CD14-positive monocyte (primary cell): ENCODE results near the gene TANGO2. TPM values are rescaled to one million over a fixed set of nuclear protein-coding genes. Genes with fewer than 3 reads are reported as not detected.

Experiments
- DNase-seq, 3 donors: peaks; one replicate each; pipeline ENCODE4 v3.0.0-alpha.2; 2011 to 2022
- H2AFZ ChIP-seq: 2 replicates; pipeline ENCODE4 v1.6.0; 2012; ENCODE audit warnings: mild to moderate bottlenecking, low read depth, low read length, inconsistent platforms; ENCODE audit not compliant: insufficient read depth, poor library complexity, severe bottlenecking
- H3K27ac ChIP-seq, 2 donors: 1 replicate in 1 of 2; 2 replicates in 1 of 2; pipeline ENCODE4 v1.5.1; 2012 to 2013; ENCODE audit warnings: low read length in 2 of 2, control low read depth in 1 of 2, inconsistent platforms in 1 of 2, low read depth in 1 of 2, mild to moderate bottlenecking in 1 of 2
- H3K27me3 ChIP-seq, 2 donors: one replicate each; pipeline versions ENCODE4 v1.6.0 to v1.6.1; 2011 to 2013; ENCODE audit warnings: low read length in 2 of 2; ENCODE audit not compliant: control insufficient read depth in 2 of 2, insufficient read depth in 2 of 2
- H3K36me3 ChIP-seq, 2 donors: replicated peaks in 1 of 2; 1 replicate in 1 of 2; 2 replicates in 1 of 2; pipeline versions ENCODE4 v1.5.1 to v1.6.1; 2012 to 2013; ENCODE audit warnings: low read length in 2 of 2, control low read depth in 1 of 2, inconsistent platforms in 1 of 2, mild to moderate bottlenecking in 1 of 2; ENCODE audit not compliant: insufficient read depth in 2 of 2, control insufficient read depth in 1 of 2
- H3K4me1 ChIP-seq, 2 donors: 1 replicate in 1 of 2; 2 replicates in 1 of 2; pipeline versions ENCODE4 v1.5.1 to v1.6.1; 2012 to 2013; ENCODE audit warnings: low read length in 2 of 2, control low read depth in 1 of 2, inconsistent platforms in 1 of 2, mild to moderate bottlenecking in 1 of 2, moderate library complexity in 1 of 2; ENCODE audit not compliant: insufficient read depth in 2 of 2, control insufficient read depth in 1 of 2
- H3K4me2 ChIP-seq: replicated peaks from 2 replicates; pipeline ENCODE3; 2012; ENCODE audit warnings: low read length, moderate library complexity, mild to moderate bottlenecking; ENCODE audit not compliant: poor library complexity, severe bottlenecking; ENCODE audit errors: extremely low read depth
- H3K4me3 ChIP-seq, 3 experiments: fragments of 200-600 bp in 1 of 3; sonication (generic) in 1 of 3; replicated peaks in 1 of 3; 1 replicate in 2 of 3; 2 replicates in 1 of 3; pipeline ENCODE4 v1.5.1; 2011 to 2013; ENCODE audit warnings: low read length in 3 of 3, mild to moderate bottlenecking in 3 of 3, control low read depth in 2 of 3, low read depth in 2 of 3, inconsistent platforms in 1 of 3, moderate library complexity in 1 of 3
- H3K79me2 ChIP-seq: 2 replicates; pipeline ENCODE4 v1.6.0; 2012; ENCODE audit warnings: mild to moderate bottlenecking, control low read depth, inconsistent platforms, low read length, moderate library complexity; ENCODE audit not compliant: insufficient read depth
- H3K9ac ChIP-seq: 2 replicates; pipeline ENCODE4 v1.6.0; 2017; ENCODE audit warnings: low read length, mild to moderate bottlenecking; ENCODE audit not compliant: insufficient read depth, poor library complexity, severe bottlenecking
- H3K9me3 ChIP-seq, 2 donors: replicated peaks in 1 of 2; 1 replicate in 1 of 2; 2 replicates in 1 of 2; pipeline versions ENCODE4 v1.5.1 to v1.6.1; 2012 to 2013; ENCODE audit warnings: low read length in 2 of 2, control low read depth in 1 of 2; ENCODE audit not compliant: control insufficient read depth in 1 of 2, insufficient read depth in 1 of 2
- H4K20me1 ChIP-seq: 2 replicates; pipeline ENCODE4 v1.6.0; 2012; ENCODE audit warnings: mild to moderate bottlenecking, low read length, control low read depth, moderate library complexity; ENCODE audit not compliant: insufficient read depth
- H3K27ac Mint-ChIP-seq, 7 donors: one replicate each; pipeline ENCODE4 v1.8.0; 2020; ENCODE audit warnings: mild to moderate bottlenecking in 7 of 7, mixed read lengths in 7 of 7, moderate library complexity in 6 of 7, inconsistent platforms in 2 of 7
- H3K27me3 Mint-ChIP-seq, 3 donors: one replicate each; pipeline ENCODE4 v1.8.0; 2021 to 2022; ENCODE audit warnings: low read depth in 3 of 3, mild to moderate bottlenecking in 3 of 3, mixed read lengths in 3 of 3, moderate library complexity in 3 of 3, inconsistent platforms in 1 of 3
- H3K36me3 Mint-ChIP-seq, 2 donors: one replicate each; pipeline ENCODE4 v1.8.0; 2020; ENCODE audit warnings: mixed read lengths in 2 of 2, inconsistent platforms in 1 of 2, mild to moderate bottlenecking in 1 of 2
- H3K4me1 Mint-ChIP-seq: one replicate; pipeline ENCODE4 v1.8.0; 2020; ENCODE audit warnings: mild to moderate bottlenecking, mixed read lengths
- H3K4me3 Mint-ChIP-seq, 2 donors: one replicate each; pipeline ENCODE4 v1.8.0; 2020; ENCODE audit warnings: mild to moderate bottlenecking in 2 of 2, mixed read lengths in 2 of 2, moderate library complexity in 1 of 2
- H3K9me3 Mint-ChIP-seq, 7 donors: one replicate each; pipeline ENCODE4 v1.8.0; 2020 to 2022; ENCODE audit warnings: mixed read lengths in 7 of 7, mild to moderate bottlenecking in 6 of 7, moderate library complexity in 6 of 7, inconsistent platforms in 2 of 7
- CTCF ChIP-seq: fragments of 200-600 bp; IDR thresholded peaks from one replicate; pipeline ENCODE4 v1.8.0; 2022; ENCODE audit warnings: antibody characterized with exemption, mild to moderate bottlenecking
- WGBS: methylation state at CpG from one replicate; pipeline ENCODE4 v1.1.5; 2013; ENCODE audit warnings: missing lambda C conversion rate; ENCODE audit not compliant: insufficient coverage; 5-methylcytosine and 5-hydroxymethylcytosine counted together
- intact Hi-C, 2 donors: fragments of 100-400 bp; cut with micrococcal nuclease; formaldehyde crosslinking; loops; one replicate each; pipeline versions ENCODE4 v1.15.0 to v1.15.1; 2023
- polyA plus RNA-seq, 3 donors: library from polyadenylated mRNA; depleted of rRNA in 1 of 3; unstranded in 2 of 3; stranded (reverse) in 1 of 3; fragments of 300-500 nt in 2 of 3; fragments of >200 nt in 1 of 3; fragmentation: Illumina TruSeq in 2 of 3; gene quantifications; 1 replicate in 2 of 3; 2 replicates in 1 of 3; pipeline ENCODE4 v1.2.3, GENCODE V29; 2012 to 2021

TANGO2 gene
- polyA plus RNA-seq, 3 donors, result 56.4 to 94.9 (median 58.2) TPM

- no peak for DNase-seq
- H3K36me3 ChIP-seq, result peaks cover 70 to 93% of the 10 kb centered on the region in 2 donors
- WGBS, result 94% methylated on average over 11 of the region's 11 CpGs
- H3K9ac ChIP-seq, result no peak overlapping the region
- no peaks in the 10 kb centered on the region for H3K79me2 ChIP-seq
- H4K20me1 ChIP-seq, result peaks cover 51% of the 10 kb centered on the region
- Mint-ChIP-seq H3K4me3 (no peak overlapping the region), H3K36me3 (peaks cover 67 to 90% of the 10 kb centered on the region in 2 donors), H3K27ac (no peak overlapping the region), H3K4me1 (no peaks in the 10 kb centered on the region), H3K27me3 (no peaks in the 10 kb centered on the region), H3K9me3 (no peaks in the 10 kb centered on the region)
- H3K4me3 ChIP-seq, result no peak overlapping the region
- no peak overlapping the region for H3K4me2 ChIP-seq
- intact Hi-C loops, result no loop called here
- H3K27ac ChIP-seq, result no peak overlapping the region
- no peak overlapping the region for H2AFZ ChIP-seq
- TF ChIP-seq CTCF, result no peak
- no peaks in the 10 kb centered on the region for H3K9me3 ChIP-seq
- H3K27me3 ChIP-seq, result no peaks in the 10 kb centered on the region
- H3K4me1 ChIP-seq, result no peaks in the 10 kb centered on the region
Observed at GRCh38 chr22:20061481-20061861, 40.6 kb downstream of the TANGO2 start.

- Histone ChIP-seq H3K27me3 (no peaks in the 10 kb centered on the region), H3K9me3 (no peaks in the 10 kb centered on the region), H3K4me3 (no peak overlapping the region), H3K4me1 (no peaks in the 10 kb centered on the region), H2AFZ (no peak overlapping the region), H3K79me2 (no peaks in the 10 kb centered on the region), H3K4me2 (no peak overlapping the region), H3K36me3 (peaks cover 63 to 85% of the 10 kb centered on the region in 2 donors), H3K9ac (no peak overlapping the region), H4K20me1 (peaks cover 44% of the 10 kb centered on the region), H3K27ac (no peak overlapping the region)
- intact Hi-C loops, result no loop called here
- peaks cover 62 to 82% of the 10 kb centered on the region in 2 donors for H3K36me3 Mint-ChIP-seq
- no peak overlapping the region for H3K4me3 Mint-ChIP-seq
- DNase-seq, result no peak
- H3K4me1 Mint-ChIP-seq, result no peaks in the 10 kb centered on the region
- no peak overlapping the region for H3K27ac Mint-ChIP-seq
- no peaks in the 10 kb centered on the region for H3K27me3 Mint-ChIP-seq
- no peak for TF ChIP-seq CTCF
- no peaks in the 10 kb centered on the region for H3K9me3 Mint-ChIP-seq
- 98% methylated on average over 18 of the region's 18 CpGs for WGBS
Observed at GRCh38 chr22:20062043-20062765, 41.3 kb downstream of the TANGO2 start.
